Smooth muscle cell (in vitro differentiated cells): ENCODE data around the gene FETUB. TPM values are rescaled to one million over a fixed set of nuclear protein-coding genes. Genes with fewer than 3 reads are reported as not detected.

Experiments
- DNase-seq: peaks from one replicate; lab custom pipeline; 2025; ENCODE audit not compliant: unreplicated experiment; lab: John Stamatoyannopoulos, UW
- H2AFZ ChIP-seq: fragments of 200-600 bp; sonication (generic); 2 replicates; pipeline ENCODE4 v1.6.0; 2016; ENCODE audit warnings: antibody characterized with exemption, low read depth, mild to moderate bottlenecking
- H3F3A ChIP-seq: fragments of 200-600 bp; sonication (generic); 2 replicates; pipeline ENCODE4 v1.6.0; 2017; ENCODE audit warnings: antibody characterized with exemption, low read depth
- H3K27ac ChIP-seq: fragments of 200-600 bp; sonication (generic); 2 replicates; pipeline ENCODE4 v1.5.1; 2016; ENCODE audit warnings: low read depth, mild to moderate bottlenecking
- H3K27me3 ChIP-seq: fragments of 200-600 bp; sonication (generic); 2 replicates; pipeline ENCODE4 v1.6.1; 2016; ENCODE audit warnings: low read depth, mild to moderate bottlenecking
- H3K36me3 ChIP-seq: fragments of 200-600 bp; sonication (generic); 2 replicates; pipeline ENCODE4 v1.5.1; 2016; ENCODE audit warnings: low read depth
- H3K4me1 ChIP-seq: fragments of 200-600 bp; sonication (generic); 2 replicates; pipeline ENCODE4 v1.5.1; 2016; ENCODE audit warnings: low read depth
- H3K4me2 ChIP-seq: fragments of 200-600 bp; sonication (generic); 2 replicates; pipeline ENCODE4 v1.6.0; 2016; ENCODE audit warnings: mild to moderate bottlenecking
- H3K4me3 ChIP-seq: fragments of 200-600 bp; sonication (generic); 2 replicates; pipeline ENCODE4 v1.5.1; 2016; ENCODE audit warnings: mild to moderate bottlenecking
- H3K79me2 ChIP-seq: fragments of 200-600 bp; sonication (generic); 2 replicates; pipeline ENCODE4 v1.6.0; 2016; ENCODE audit warnings: low read depth, mild to moderate bottlenecking
- H3K9ac ChIP-seq: fragments of 200-600 bp; sonication (generic); 2 replicates; pipeline ENCODE4 v1.6.0; 2016; ENCODE audit warnings: low read depth
- H3K9me3 ChIP-seq: fragments of 200-600 bp; sonication (generic); replicated peaks from 2 replicates; pipeline ENCODE4 v1.5.1; 2016; ENCODE audit warnings: low read depth
- H4K20me1 ChIP-seq: fragments of 200-600 bp; sonication (generic); 2 replicates; pipeline ENCODE4 v1.6.0; 2016; ENCODE audit warnings: low read depth
- WGBS: methylation state at CpG from one replicate; pipeline ENCODE4 v1.1.7; 2016; ENCODE audit warnings: low lambda C conversion rate; 5-methylcytosine and 5-hydroxymethylcytosine counted together
- polyA plus RNA-seq: library from polyadenylated mRNA; unstranded; fragments of >200 nt; fragmentation: Nextera tagmentation; extraction: Ambion mirVana; gene quantifications from 2 replicates; pipeline ENCODE4 v1.2.1, GENCODE V29; 2016
- total RNA-seq: library from RNA; depleted of rRNA; stranded (reverse); fragments of >200 nt; gene quantifications from 2 replicates; pipeline ENCODE4 v1.2.3, GENCODE V29; 2014
- TF ChIP-seq, protein P1 (sequence below): fragments of 200-600 bp; sonication (generic); IDR thresholded peaks from 2 replicates; pipeline ENCODE4 v1.5.1; 2017; ENCODE audit warnings: borderline replicate concordance, mild to moderate bottlenecking, antibody characterized with exemption; ENCODE audit not compliant: insufficient read depth, poor library complexity, severe bottlenecking

The FETUB gene
- total and polyA plus RNA-seq, 2 experiments from 2014 or later = 1.9 TPM; not detected in 1

DNA sequence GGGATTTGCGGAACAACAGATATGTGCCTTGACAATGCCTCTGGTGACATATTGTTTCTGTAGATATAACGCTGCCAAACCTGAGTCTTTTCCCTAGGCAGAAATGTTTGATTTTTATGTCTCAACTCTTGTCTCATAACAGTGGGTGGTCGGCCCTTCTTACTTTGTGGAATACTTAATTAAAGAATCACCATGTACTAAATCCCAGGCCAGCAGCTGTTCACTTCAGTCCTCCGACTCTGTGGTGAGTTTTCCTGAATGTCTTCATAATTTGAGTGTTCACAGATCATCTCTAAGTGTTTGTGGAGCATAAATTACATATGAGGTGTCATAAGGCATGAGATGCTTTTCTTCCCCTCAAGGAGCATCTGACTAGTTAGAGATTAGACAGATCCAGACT is 5.9 kb downstream of the FETUB start:
- H3K9me3 ChIP-seq = no peaks in the 10 kb centered on the region
- no peak overlapping the region for H2AFZ ChIP-seq
- H3K27ac ChIP-seq = no peak overlapping the region
- H3K9ac ChIP-seq = no peak overlapping the region
- TF ChIP-seq, protein P1, sequence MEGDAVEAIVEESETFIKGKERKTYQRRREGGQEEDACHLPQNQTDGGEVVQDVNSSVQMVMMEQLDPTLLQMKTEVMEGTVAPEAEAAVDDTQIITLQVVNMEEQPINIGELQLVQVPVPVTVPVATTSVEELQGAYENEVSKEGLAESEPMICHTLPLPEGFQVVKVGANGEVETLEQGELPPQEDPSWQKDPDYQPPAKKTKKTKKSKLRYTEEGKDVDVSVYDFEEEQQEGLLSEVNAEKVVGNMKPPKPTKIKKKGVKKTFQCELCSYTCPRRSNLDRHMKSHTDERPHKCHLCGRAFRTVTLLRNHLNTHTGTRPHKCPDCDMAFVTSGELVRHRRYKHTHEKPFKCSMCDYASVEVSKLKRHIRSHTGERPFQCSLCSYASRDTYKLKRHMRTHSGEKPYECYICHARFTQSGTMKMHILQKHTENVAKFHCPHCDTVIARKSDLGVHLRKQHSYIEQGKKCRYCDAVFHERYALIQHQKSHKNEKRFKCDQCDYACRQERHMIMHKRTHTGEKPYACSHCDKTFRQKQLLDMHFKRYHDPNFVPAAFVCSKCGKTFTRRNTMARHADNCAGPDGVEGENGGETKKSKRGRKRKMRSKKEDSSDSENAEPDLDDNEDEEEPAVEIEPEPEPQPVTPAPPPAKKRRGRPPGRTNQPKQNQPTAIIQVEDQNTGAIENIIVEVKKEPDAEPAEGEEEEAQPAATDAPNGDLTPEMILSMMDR = no peak
- no peaks in the 10 kb centered on the region for H3F3A ChIP-seq
- H3K4me3 ChIP-seq = no peak overlapping the region
- no peaks in the 10 kb centered on the region for H3K79me2 ChIP-seq
- no peak overlapping the region for H3K4me2 ChIP-seq
- no peaks in the 10 kb centered on the region for H4K20me1 ChIP-seq
- DNase-seq = no peak
- no peaks in the 10 kb centered on the region for H3K4me1 ChIP-seq
- H3K36me3 ChIP-seq = no peaks in the 10 kb centered on the region
- peaks cover 3% of the 10 kb centered on the region for H3K27me3 ChIP-seq
- 94% methylated on average over 4 of the region's 4 CpGs for WGBS

DNA sequence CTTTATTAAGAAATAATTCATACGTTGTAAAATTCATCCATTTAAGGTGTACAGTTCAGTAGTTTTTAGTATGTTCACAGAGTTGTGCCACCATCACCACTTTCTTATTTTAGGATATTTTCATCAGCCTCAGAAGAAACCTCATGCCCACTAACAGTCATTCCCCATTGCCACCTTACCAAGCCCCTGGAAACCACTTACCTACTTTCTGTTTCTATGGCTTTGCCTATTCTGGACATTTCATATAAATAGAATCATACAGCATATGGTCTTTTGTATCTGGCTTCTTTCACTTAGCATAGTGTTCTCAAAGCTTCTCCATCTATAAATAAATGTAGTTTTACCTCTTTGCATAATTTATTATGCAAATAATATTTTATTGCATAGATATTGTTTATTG is 6.6 kb downstream of the FETUB start:
- Histone ChIP-seq H3K9ac (no peak overlapping the region), H3K27me3 (peaks cover 3% of the 10 kb centered on the region), H3K9me3 (no peaks in the 10 kb centered on the region), H4K20me1 (no peaks in the 10 kb centered on the region), H3K27ac (no peak overlapping the region), H3K4me1 (no peaks in the 10 kb centered on the region), H2AFZ (no peak overlapping the region), H3K79me2 (no peaks in the 10 kb centered on the region), H3F3A (no peaks in the 10 kb centered on the region), H3K36me3 (no peaks in the 10 kb centered on the region), H3K4me3 (no peak overlapping the region), H3K4me2 (no peak overlapping the region)
- 100% methylated on average over 1 of the region's 1 CpG for WGBS
- DNase-seq = no peak
- TF ChIP-seq, protein P1 = no peak

DNA sequence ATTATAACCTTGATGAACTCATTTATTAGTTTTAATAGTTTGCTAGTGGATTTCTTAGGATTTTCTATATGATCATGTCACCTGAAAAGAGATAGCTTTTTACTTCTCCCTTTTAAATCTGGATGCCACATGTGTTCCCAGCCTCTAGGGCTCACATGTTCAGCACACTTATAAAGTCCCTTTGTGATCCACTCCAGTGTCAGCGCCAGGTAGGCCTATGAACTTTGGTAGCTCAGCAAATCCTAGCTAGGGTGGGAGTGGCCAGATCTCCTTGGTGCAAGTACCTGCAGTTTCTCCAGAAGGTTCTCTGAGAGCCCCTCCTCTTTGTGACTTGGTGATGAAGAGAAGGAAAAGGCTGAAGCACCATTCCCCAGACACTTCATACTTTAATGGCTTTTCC is 8.7 kb downstream of the FETUB start:
- H4K20me1 ChIP-seq = no peaks in the 10 kb centered on the region
- no peak overlapping the region for H3K27ac ChIP-seq
- H3F3A ChIP-seq = no peaks in the 10 kb centered on the region
- no peaks in the 10 kb centered on the region for H3K27me3 ChIP-seq
- H3K9ac ChIP-seq = no peak overlapping the region
- H3K79me2 ChIP-seq = no peaks in the 10 kb centered on the region
- no peak for DNase-seq
- no peaks in the 10 kb centered on the region for H3K9me3 ChIP-seq
- H3K4me1 ChIP-seq = no peaks in the 10 kb centered on the region
- WGBS = 88% methylated on average over 1 of the region's 1 CpG
- no peaks in the 10 kb centered on the region for H3K36me3 ChIP-seq
- TF ChIP-seq, protein P1 = no peak
- no peak overlapping the region for H3K4me2 ChIP-seq
- H3K4me3 ChIP-seq = no peak overlapping the region
- no peak overlapping the region for H2AFZ ChIP-seq

DNA sequence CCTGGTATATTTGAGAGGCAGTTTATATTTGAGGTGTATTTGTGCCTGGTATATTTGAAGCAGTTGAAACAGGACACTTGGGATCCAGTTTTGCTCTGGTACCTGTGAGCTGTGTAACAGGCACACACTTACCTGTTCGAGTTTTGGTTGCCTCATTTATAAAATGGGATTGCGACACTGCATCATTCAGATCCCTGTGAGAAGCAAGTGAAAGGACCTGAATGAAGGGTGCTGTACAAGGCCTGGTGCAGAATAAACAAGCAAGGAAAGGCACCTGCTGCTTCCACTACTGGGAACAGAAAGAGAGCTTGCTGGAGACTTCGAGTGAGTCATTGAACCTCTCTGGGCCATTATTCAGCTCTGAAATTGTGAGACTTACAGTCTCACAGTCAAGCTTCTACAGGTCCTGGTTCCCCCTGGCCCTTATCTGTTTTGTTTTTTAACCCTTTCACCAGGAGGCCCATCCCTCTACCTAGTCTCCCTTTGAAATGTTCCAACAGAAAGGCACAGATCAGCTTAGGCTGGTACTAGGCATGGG is 11.5 kb downstream of the FETUB start:
- Histone ChIP-seq H3K4me1 (no peaks in the 10 kb centered on the region), H3K27me3 (no peaks in the 10 kb centered on the region), H3K4me3 (no peak overlapping the region), H2AFZ (no peak overlapping the region), H3K4me2 (no peak overlapping the region), H4K20me1 (no peaks in the 10 kb centered on the region), H3K9ac (no peak overlapping the region), H3F3A (no peaks in the 10 kb centered on the region), H3K27ac (no peak overlapping the region), H3K79me2 (no peaks in the 10 kb centered on the region), H3K9me3 (no peaks in the 10 kb centered on the region), H3K36me3 (no peaks in the 10 kb centered on the region)
- no peak for DNase-seq
- TF ChIP-seq, protein P1 = no peak
- 89% methylated on average over 3 of the region's 3 CpGs for WGBS
